Kidney epithelial cell (primary cell): Measurements from ENCODE around the gene NKAIN1. TPM values are rescaled to one million over a fixed set of nuclear protein-coding genes. Genes with fewer than 3 reads are reported as not detected.
"Not testable (repeated sequence)": the region's sequence is repeated elsewhere in the genome, so short reads cannot be mapped to it uniquely, and the experiment has no call there.

Experiments used
- DNase-seq: peaks from one replicate; pipeline ENCODE4 v3.0.0-alpha.2; 2010; ENCODE audit warnings: low read depth
- H3K27me3 ChIP-seq: 2 replicates; pipeline ENCODE4 v1.6.0; 2011; ENCODE audit warnings: low read length; ENCODE audit not compliant: control insufficient read depth, insufficient read depth
- H3K36me3 ChIP-seq: 2 replicates; pipeline ENCODE4 v1.5.1; 2011; ENCODE audit warnings: low read length; ENCODE audit not compliant: control insufficient read depth, insufficient read depth
- H3K4me3 ChIP-seq: 2 replicates; pipeline ENCODE4 v1.5.1; 2011; ENCODE audit warnings: low read depth, mild to moderate bottlenecking, control low read depth, low read length
- CTCF ChIP-seq: IDR thresholded peaks from 2 replicates; pipeline ENCODE4 v1.5.1; 2011; ENCODE audit warnings: mild to moderate bottlenecking, moderate library complexity, low read length, control low read depth, inconsistent platforms; ENCODE audit not compliant: insufficient read depth, poor library complexity, severe bottlenecking
- total RNA-seq: library from RNA; depleted of rRNA; stranded (reverse); fragments of >200 nt; gene quantifications from 2 replicates; pipeline ENCODE4 v1.2.3, GENCODE V29; 2015

NKAIN1 gene
- total RNA-seq, 1 donor from 2014 or later: 2.7 TPM

GRCh38 chr1:31180338-31180737, 59.3 kb downstream of the NKAIN1 start:
- Histone ChIP-seq H3K27me3 (peaks cover 10% of the 10 kb centered on the region), H3K36me3 (no peaks in the 10 kb centered on the region), H3K4me3 (no peak overlapping the region)
- no peak for TF ChIP-seq CTCF
- no peak for DNase-seq

- not testable (repeated sequence) for H3K36me3 ChIP-seq, H3K4me3 ChIP-seq, H3K27me3 ChIP-seq, DNase-seq
Measured at GRCh38 chr1:31176291-31176690, 63.4 kb downstream of the NKAIN1 start.

GRCh38 chr1:31170486-31170735, 69.3 kb downstream of the NKAIN1 start:
- no peak overlapping the region for H3K4me3 ChIP-seq
- TF ChIP-seq CTCF: no peak
- no peaks in the 10 kb centered on the region for H3K27me3 ChIP-seq
- DNase-seq: no peak
- no peaks in the 10 kb centered on the region for H3K36me3 ChIP-seq

GRCh38 chr1:31166462-31166861, 73.2 kb downstream of the NKAIN1 start:
- Histone ChIP-seq H3K36me3 (no peaks in the 10 kb centered on the region), H3K4me3 (no peak overlapping the region), H3K27me3 (no peaks in the 10 kb centered on the region)
- DNase-seq: no peak
- no peak for TF ChIP-seq CTCF

- TF ChIP-seq CTCF: no peak
- DNase-seq: no peak
- no peaks in the 10 kb centered on the region for H3K36me3 ChIP-seq
- no peak overlapping the region for H3K4me3 ChIP-seq
- H3K27me3 ChIP-seq: no peaks in the 10 kb centered on the region
Measured at GRCh38 chr1:31164291-31164690, 75.4 kb downstream of the NKAIN1 start.

- Histone ChIP-seq H3K27me3 (no peaks in the 10 kb centered on the region), H3K4me3 (no peak overlapping the region), H3K36me3 (no peaks in the 10 kb centered on the region)
- no peak for DNase-seq
- TF ChIP-seq CTCF: no peak
Measured at GRCh38 chr1:31163866-31164265, 75.8 kb downstream of the NKAIN1 start.
